ENCODE results near the gene TEX36.
"Not testable (repeated sequence)": the region's sequence is repeated elsewhere in the genome, so short reads cannot be mapped to it uniquely, and the experiment has no call there.

TEX36 gene

GRCh38 chr10:125626671-125627070 lies 56.3 kb downstream of the TEX36 start:
- no peak for TF ChIP-seq POLR2AphosphoS5 (IDR thresholded peaks at IDR 0.05; ENCODE audit: low read depth, low read length)
- DNase-seq (ENCODE audit: insufficient read length, low spot score) = no peak
- no peak for FAIRE-seq

DNA sequence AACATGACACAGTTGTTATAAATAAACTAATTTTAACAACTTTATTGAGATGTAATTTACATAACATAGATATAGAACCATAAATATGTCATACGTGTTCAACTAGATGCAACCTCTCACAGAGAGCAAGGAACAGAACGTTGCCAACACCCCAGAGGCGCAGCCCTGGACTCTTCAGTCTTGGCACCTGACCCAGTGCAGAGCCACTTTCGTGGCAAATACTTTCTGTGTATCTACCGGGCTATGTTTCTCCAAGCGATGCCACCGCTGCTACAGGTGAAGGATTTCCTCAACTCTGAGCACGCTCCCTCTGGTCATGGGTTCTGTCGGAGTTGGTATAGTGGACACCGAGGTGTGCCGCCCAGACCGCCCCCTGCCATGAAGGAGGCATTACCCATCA lies 57.4 kb downstream of the TEX36 start:
- FAIRE-seq = no peak
- TF ChIP-seq TAF1 (IDR thresholded peaks at IDR 0.05; ENCODE audit: low read depth, low read length) (no peak), POU2F2 (IDR thresholded peaks at IDR 0.05; ENCODE audit: low read depth, low read length) (no peak), PAX5 (IDR thresholded peaks at IDR 0.05; ENCODE audit: insufficient read depth, low read length, severe bottlenecking) (no peak), POLR2A (IDR thresholded peaks at IDR 0.05; ENCODE audit: low read depth, low read length) (no peak), POLR2AphosphoS5 (IDR thresholded peaks at IDR 0.05; ENCODE audit: low read depth, low read length) (no peak)

GRCh38 chr10:125624800-125625199 lies 58.2 kb downstream of the TEX36 start:
- DNase-seq (ENCODE audit: insufficient read length, low spot score) = no peak
- TF ChIP-seq POLR2A (IDR thresholded peaks at IDR 0.05; ENCODE audit: low read depth, low read length) (no peak), TAF1 (IDR thresholded peaks at IDR 0.05; ENCODE audit: low read depth, low read length) (no peak), SPI1 (IDR thresholded peaks at IDR 0.05; ENCODE audit: low read depth, low read length) (no peak), PAX5 (IDR thresholded peaks at IDR 0.05; ENCODE audit: insufficient read depth, low read length, severe bottlenecking) (no peak), POU2F2 (IDR thresholded peaks at IDR 0.05; ENCODE audit: low read depth, low read length) (no peak)
- FAIRE-seq = no peak

More for the DNA sequence above, 57.4 kb downstream of the TEX36 start:
- no peak for DNase-seq (ENCODE audit: insufficient read length, low spot score)

- no peak for FAIRE-seq
- no peak for DNase-seq (ENCODE audit: insufficient read length, low spot score)
- no peak for TF ChIP-seq TAF1 (IDR thresholded peaks at IDR 0.05; ENCODE audit: low read depth, low read length)
- TF ChIP-seq SPI1 (IDR thresholded peaks at IDR 0.05; ENCODE audit: low read depth, low read length) = no peak
Measured at GRCh38 chr10:125621052-125621451, 61.9 kb downstream of the TEX36 start.

DNA sequence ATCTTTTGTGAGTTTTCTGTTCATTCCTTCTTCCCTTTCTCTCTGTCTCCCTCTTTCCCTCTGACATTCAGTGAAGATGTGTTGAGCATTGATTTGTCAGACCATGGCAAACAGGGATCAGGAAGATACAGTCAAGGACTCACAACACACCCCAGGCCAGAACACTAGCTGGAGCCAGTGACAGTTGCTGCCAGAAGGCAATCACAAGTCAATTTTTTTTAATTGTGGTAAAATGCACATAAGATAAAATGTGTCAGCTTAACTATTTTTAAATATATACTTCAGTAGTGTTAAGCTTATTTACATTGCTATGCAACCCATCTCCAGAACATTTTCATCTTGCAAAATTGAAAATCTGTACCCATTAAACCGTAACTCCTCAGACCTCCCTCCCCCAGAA lies 62.6 kb downstream of the TEX36 start:
- no peak for DNase-seq (ENCODE audit: insufficient read length, low spot score)
- TF ChIP-seq POLR2A (IDR thresholded peaks at IDR 0.05; ENCODE audit: low read depth, low read length) (no peak), POU2F2 (IDR thresholded peaks at IDR 0.05; ENCODE audit: low read depth, low read length) (no peak), SPI1 (IDR thresholded peaks at IDR 0.05; ENCODE audit: low read depth, low read length) (no peak), POLR2AphosphoS5 (IDR thresholded peaks at IDR 0.05; ENCODE audit: low read depth, low read length) (no peak), TAF1 (IDR thresholded peaks at IDR 0.05; ENCODE audit: low read depth, low read length) (no peak), PAX5 (IDR thresholded peaks at IDR 0.05; ENCODE audit: insufficient read depth, low read length, severe bottlenecking) (no peak)
- no peak for FAIRE-seq

GRCh38 chr10:125613062-125613461 lies 69.9 kb downstream of the TEX36 start:
- not testable (repeated sequence) for FAIRE-seq

DNA sequence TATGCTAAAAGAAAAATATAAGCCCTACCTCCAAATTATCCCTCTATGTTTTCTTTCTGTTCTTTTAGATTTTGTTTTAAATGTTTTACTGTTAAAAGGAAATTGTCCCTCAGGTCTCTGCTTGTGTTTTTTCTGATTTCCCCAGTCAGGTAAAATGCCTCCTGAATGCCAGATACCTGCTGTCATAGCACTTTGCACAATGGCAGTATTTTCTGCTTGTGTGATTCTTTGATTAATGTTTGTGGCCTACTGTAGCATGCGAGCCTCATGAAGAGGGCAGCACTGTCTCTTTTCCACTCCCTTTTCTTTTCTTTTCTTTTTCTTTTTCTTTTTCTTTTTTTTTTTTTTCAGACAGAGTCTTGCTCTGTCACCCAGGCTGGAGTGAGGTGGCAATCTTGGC lies 71.2 kb downstream of the TEX36 start:
- FAIRE-seq = no peak
- no peak for DNase-seq (ENCODE audit: insufficient read length, low spot score)
- no peak for TF ChIP-seq TAF1 (IDR thresholded peaks at IDR 0.05; ENCODE audit: low read depth, low read length)
- no peak for TF ChIP-seq SPI1 (IDR thresholded peaks at IDR 0.05; ENCODE audit: low read depth, low read length)
- no peak for TF ChIP-seq POU2F2 (IDR thresholded peaks at IDR 0.05; ENCODE audit: low read depth, low read length)
- TF ChIP-seq POLR2A (IDR thresholded peaks at IDR 0.05; ENCODE audit: low read depth, low read length) = no peak
- TF ChIP-seq PAX5 (IDR thresholded peaks at IDR 0.05; ENCODE audit: insufficient read depth, low read length, severe bottlenecking) = no peak
- no peak for TF ChIP-seq POLR2AphosphoS5 (IDR thresholded peaks at IDR 0.05; ENCODE audit: low read depth, low read length)

More at GRCh38 chr10:125613062-125613461, 69.9 kb downstream of the TEX36 start:
- DNase-seq (ENCODE audit: insufficient read length, low spot score) = not testable (repeated sequence)

DNA sequence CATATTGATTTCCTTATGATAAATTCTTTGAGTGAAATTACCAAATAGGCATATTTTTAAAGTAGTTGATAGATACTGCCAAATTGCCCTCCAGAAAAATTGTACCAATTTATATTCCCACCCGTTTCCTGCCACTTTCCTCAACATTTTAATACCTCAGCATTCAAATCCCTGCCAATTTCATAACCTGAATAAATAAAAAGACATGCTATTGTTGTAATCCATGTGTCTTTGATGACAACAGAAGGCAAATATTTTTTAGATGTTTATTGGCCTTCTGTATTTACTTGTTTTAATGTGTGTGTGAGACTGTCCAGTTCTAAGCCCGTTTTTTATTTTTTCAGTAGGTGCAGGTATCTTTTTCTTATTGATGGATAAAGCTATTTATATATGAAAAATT lies 71.7 kb downstream of the TEX36 start:
- FAIRE-seq (no peak), DNase-seq (ENCODE audit: insufficient read length, low spot score) (no peak)
- no peak for TF ChIP-seq PAX5 (IDR thresholded peaks at IDR 0.05; ENCODE audit: insufficient read depth, low read length, severe bottlenecking)
- TF ChIP-seq SPI1 (IDR thresholded peaks at IDR 0.05; ENCODE audit: low read depth, low read length) = no peak
- TF ChIP-seq POLR2A (IDR thresholded peaks at IDR 0.05; ENCODE audit: low read depth, low read length) = no peak
- TF ChIP-seq TAF1 (IDR thresholded peaks at IDR 0.05; ENCODE audit: low read depth, low read length) = no peak
- TF ChIP-seq POLR2AphosphoS5 (IDR thresholded peaks at IDR 0.05; ENCODE audit: low read depth, low read length) = no peak
- TF ChIP-seq POU2F2 (IDR thresholded peaks at IDR 0.05; ENCODE audit: low read depth, low read length) = no peak

- no peak for DNase-seq (ENCODE audit: insufficient read length, low spot score)
- TF ChIP-seq POLR2A (IDR thresholded peaks at IDR 0.05; ENCODE audit: low read depth, low read length) (no peak), TAF1 (IDR thresholded peaks at IDR 0.05; ENCODE audit: low read depth, low read length) (no peak), POU2F2 (IDR thresholded peaks at IDR 0.05; ENCODE audit: low read depth, low read length) (no peak), SPI1 (IDR thresholded peaks at IDR 0.05; ENCODE audit: low read depth, low read length) (no peak), POLR2AphosphoS5 (IDR thresholded peaks at IDR 0.05; ENCODE audit: low read depth, low read length) (no peak), PAX5 (IDR thresholded peaks at IDR 0.05; ENCODE audit: insufficient read depth, low read length, severe bottlenecking) (no peak)
- FAIRE-seq = no peak
Measured at GRCh38 chr10:125609859-125610258, 73.1 kb downstream of the TEX36 start.

DNA sequence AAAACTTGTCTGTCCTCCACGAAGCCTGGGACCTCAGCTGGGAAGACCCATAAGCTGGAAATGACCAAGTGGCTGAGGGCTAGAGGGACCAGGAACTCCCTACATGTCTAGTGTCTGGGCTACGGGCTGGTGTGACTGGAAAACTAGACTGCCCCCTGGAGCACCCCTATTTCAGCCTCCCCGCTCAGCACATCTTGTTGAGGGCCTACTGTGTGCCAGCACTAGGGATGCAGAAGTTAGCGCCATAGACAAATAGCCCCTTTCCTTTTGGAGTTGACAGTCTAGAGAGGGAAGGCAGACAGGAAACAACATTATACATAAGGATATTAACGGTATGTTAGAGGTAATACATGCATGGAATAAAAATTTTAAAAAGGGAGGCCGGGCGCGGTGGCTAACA lies 74.5 kb downstream of the TEX36 start:
- no peak for DNase-seq (ENCODE audit: insufficient read length, low spot score)
- TF ChIP-seq POLR2AphosphoS5 (IDR thresholded peaks at IDR 0.05; ENCODE audit: low read depth, low read length) = no peak
- TF ChIP-seq SPI1 (IDR thresholded peaks at IDR 0.05; ENCODE audit: low read depth, low read length) = no peak
- TF ChIP-seq POLR2A (IDR thresholded peaks at IDR 0.05; ENCODE audit: low read depth, low read length) = no peak
- no peak for TF ChIP-seq POU2F2 (IDR thresholded peaks at IDR 0.05; ENCODE audit: low read depth, low read length)
- TF ChIP-seq PAX5 (IDR thresholded peaks at IDR 0.05; ENCODE audit: insufficient read depth, low read length, severe bottlenecking) = no peak
- TF ChIP-seq TAF1 (IDR thresholded peaks at IDR 0.05; ENCODE audit: low read depth, low read length) = no peak
- FAIRE-seq = no peak

- TF ChIP-seq POLR2AphosphoS5 (IDR thresholded peaks at IDR 0.05; ENCODE audit: low read depth, low read length) (no peak), TAF1 (IDR thresholded peaks at IDR 0.05; ENCODE audit: low read depth, low read length) (no peak), SPI1 (IDR thresholded peaks at IDR 0.05; ENCODE audit: low read depth, low read length) (no peak), PAX5 (IDR thresholded peaks at IDR 0.05; ENCODE audit: insufficient read depth, low read length, severe bottlenecking) (no peak), POU2F2 (IDR thresholded peaks at IDR 0.05; ENCODE audit: low read depth, low read length) (no peak), POLR2A (IDR thresholded peaks at IDR 0.05; ENCODE audit: low read depth, low read length) (no peak)
- FAIRE-seq = no peak
- DNase-seq (ENCODE audit: insufficient read length, low spot score) = no peak
Measured at GRCh38 chr10:125607689-125608290, 75.2 kb downstream of the TEX36 start.

All from GM12891 (cell line).